HepG2 (cell line): ENCODE results near the gene RIPK1. TPM values are rescaled to one million over a fixed set of nuclear protein-coding genes. Genes with fewer than 3 reads are reported as not detected.
A peak's percentile ranks its signal among the peaks of the same experiment; 100 is the strongest.

Experiments
- ETS1 ChIP-seq: sonication (generic); formaldehyde crosslinking; IDR thresholded peaks from 2 replicates; pipeline ENCODE4 v1.4.0; 2020; ENCODE audit warnings: missing genetic modification reagents
- HMGXB4 ChIP-seq, 2 experiments: sonication (generic) in 1 of 2; formaldehyde crosslinking in 1 of 2; IDR thresholded peaks; 2 replicates each; pipeline versions ENCODE4 v1.4.0 to v1.6.1; 2018 to 2020; ENCODE audit warnings: missing genetic modification reagents in 2 of 2, borderline replicate concordance in 1 of 2, low read depth in 1 of 2, mild to moderate bottlenecking in 1 of 2, missing biosample characterization in 1 of 2
- MED1 ChIP-seq: sonication (generic); formaldehyde crosslinking; IDR thresholded peaks from 2 replicates; pipeline ENCODE4 v1.4.0; 2020; ENCODE audit warnings: missing genetic modification reagents
- NFIB ChIP-seq: sonication (generic); formaldehyde crosslinking; IDR thresholded peaks from 2 replicates; pipeline ENCODE4 v1.9.0; 2021; ENCODE audit warnings: missing genetic modification reagents, mild to moderate bottlenecking, borderline replicate concordance
- PHF5A ChIP-seq: IDR thresholded peaks from one replicate; pipeline ENCODE4 v1.6.1; 2018; ENCODE audit warnings: low read depth, missing genetic modification reagents; ENCODE audit not compliant: unreplicated experiment
- SP140L ChIP-seq: sonication (generic); formaldehyde crosslinking; IDR thresholded peaks from 2 replicates; pipeline ENCODE4 v1.4.0; 2020; ENCODE audit warnings: missing genetic modification reagents, borderline replicate concordance
- U2AF2 ChIP-seq: fragments of 200-400 bp; formaldehyde crosslinking; IDR thresholded peaks from 2 replicates; pipeline ENCODE4 v1.6.1; 2017; ENCODE audit warnings: low read depth, mild to moderate bottlenecking, low read length
- ZBTB38 ChIP-seq: sonication (generic); formaldehyde crosslinking; IDR thresholded peaks from 2 replicates; pipeline ENCODE4 v1.5.1; 2020; ENCODE audit warnings: mild to moderate bottlenecking, missing genetic modification reagents
- ZFP36 ChIP-seq: fragments of 150-350 bp; IDR thresholded peaks from 2 replicates; pipeline ENCODE4 v1.6.1; 2018; ENCODE audit warnings: borderline replicate concordance, low read length, low read depth; ENCODE audit not compliant: partially characterized antibody
- ZFP36L2 ChIP-seq: sonication (generic); formaldehyde crosslinking; IDR thresholded peaks from 2 replicates; pipeline ENCODE4 v1.4.0; 2020; ENCODE audit warnings: missing genetic modification reagents
- ZNF205 ChIP-seq: IDR thresholded peaks from 2 replicates; pipeline ENCODE4 v1.6.1; 2018; ENCODE audit warnings: missing biosample characterization, missing genetic modification reagents
- ZNF367 ChIP-seq: sonication (generic); formaldehyde crosslinking; IDR thresholded peaks from 2 replicates; pipeline ENCODE4 v1.4.0; 2020; ENCODE audit warnings: missing genetic modification reagents, borderline replicate concordance
- ZNF749 ChIP-seq: sonication (generic); formaldehyde crosslinking; IDR thresholded peaks from 2 replicates; pipeline ENCODE4 v1.8.0; 2022; ENCODE audit warnings: mild to moderate bottlenecking, missing genetic modification reagents, moderate library complexity, borderline replicate concordance
- ZNF850 ChIP-seq: sonication (generic); formaldehyde crosslinking; conservative IDR thresholded peaks from 2 replicates; pipeline ENCODE4 v1.9.0; 2021; ENCODE audit warnings: mild to moderate bottlenecking, missing genetic modification reagents
- ZSCAN25 ChIP-seq: sonication (generic); formaldehyde crosslinking; IDR thresholded peaks from 2 replicates; pipeline ENCODE4 v1.8.0; 2022; ENCODE audit warnings: mild to moderate bottlenecking, missing genetic modification reagents
- polyA plus RNA-seq, 8 experiments: library from polyadenylated mRNA; depleted of rRNA in 3 of 8; stranded (reverse) in 7 of 8; unstranded in 1 of 8; fragments of >200 nt; fragmentation: Illumina TruSeq in 4 of 8; extraction: Trizol in 4 of 8; gene quantifications; 2 replicates each; pipeline versions ENCODE4 v1.2.1 to v1.2.3, GENCODE V29; 2011 to 2016; ENCODE audit warnings: low read depth in 4 of 8, missing spikeins in 1 of 8, mixed read lengths in 1 of 8; ENCODE audit not compliant: insufficient read depth in 1 of 8
- total RNA-seq, 5 experiments: library from RNA; depleted of rRNA; stranded (reverse); fragments of >200 nt; fragmentation: Illumina TruSeq; extraction: Trizol; gene quantifications; 2 replicates each; pipeline ENCODE4 v1.2.3, GENCODE V29; 2016; ENCODE audit warnings: low read depth in 1 of 5
- TF ChIP-seq, protein P1 (sequence below): sonication (generic); formaldehyde crosslinking; IDR thresholded peaks from 2 replicates; pipeline ENCODE4 v1.4.0; 2020; ENCODE audit warnings: missing genetic modification reagents
- TF ChIP-seq, protein P2 (sequence below): sonication (generic); formaldehyde crosslinking; IDR thresholded peaks from 2 replicates; pipeline ENCODE4 v1.4.0; 2020; ENCODE audit warnings: missing genetic modification reagents

Gene RIPK1
- total and polyA plus RNA-seq, 2 of the 13 experiments (the other 11 are each of a cell fraction or from before 2014, with no cell fraction given), result 9.0 to 10.3 TPM

DNA sequence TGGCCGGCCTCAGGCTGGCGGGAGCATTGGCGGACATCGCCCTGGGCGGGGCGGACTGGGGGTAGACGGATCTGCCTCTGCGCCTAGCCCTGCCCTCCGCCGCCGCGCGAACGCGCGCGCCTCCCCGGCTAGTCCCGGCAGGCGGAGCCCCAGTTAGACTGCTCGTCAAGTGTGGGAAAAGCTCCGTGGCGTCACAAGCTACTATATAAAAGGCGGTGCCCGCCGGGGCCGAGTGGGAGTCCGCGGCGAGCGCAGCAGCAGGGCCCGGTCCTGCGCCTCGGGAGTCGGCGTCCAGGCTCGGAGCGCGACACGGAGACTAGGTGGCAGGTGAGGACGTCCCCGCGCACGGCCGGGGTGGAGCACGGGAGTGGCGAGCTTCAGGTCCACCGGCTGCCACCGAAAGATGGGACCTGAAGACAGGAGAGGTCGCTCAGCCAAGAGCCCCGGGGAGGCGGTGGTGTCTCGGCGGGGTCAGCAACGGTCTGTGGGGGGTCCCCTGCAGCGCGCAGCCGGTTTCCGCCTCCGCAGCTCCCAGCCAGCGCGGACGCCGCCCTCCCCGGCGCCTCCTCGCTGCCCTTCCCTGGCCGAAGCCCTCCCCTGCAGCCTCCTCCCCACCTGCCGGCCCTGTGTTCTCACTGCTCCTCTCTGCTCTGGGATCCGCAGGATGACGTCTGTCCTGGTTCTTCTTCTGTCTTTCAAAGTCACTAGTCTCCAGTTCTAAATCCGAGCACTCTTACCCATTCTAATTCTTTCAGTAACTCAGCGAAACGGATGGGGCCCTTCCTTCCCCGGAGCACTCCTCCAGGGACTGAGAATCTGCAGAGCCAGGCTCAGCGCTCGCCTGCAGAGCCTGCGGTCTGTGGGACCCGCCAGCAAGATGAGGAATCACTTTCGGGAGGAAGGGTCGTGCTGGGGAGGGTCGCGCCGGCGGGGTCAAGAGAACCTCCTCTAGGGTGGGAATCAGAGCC, 4.3 kb upstream of the RIPK1 start (continued):
- TF ChIP-seq, protein P1, sequence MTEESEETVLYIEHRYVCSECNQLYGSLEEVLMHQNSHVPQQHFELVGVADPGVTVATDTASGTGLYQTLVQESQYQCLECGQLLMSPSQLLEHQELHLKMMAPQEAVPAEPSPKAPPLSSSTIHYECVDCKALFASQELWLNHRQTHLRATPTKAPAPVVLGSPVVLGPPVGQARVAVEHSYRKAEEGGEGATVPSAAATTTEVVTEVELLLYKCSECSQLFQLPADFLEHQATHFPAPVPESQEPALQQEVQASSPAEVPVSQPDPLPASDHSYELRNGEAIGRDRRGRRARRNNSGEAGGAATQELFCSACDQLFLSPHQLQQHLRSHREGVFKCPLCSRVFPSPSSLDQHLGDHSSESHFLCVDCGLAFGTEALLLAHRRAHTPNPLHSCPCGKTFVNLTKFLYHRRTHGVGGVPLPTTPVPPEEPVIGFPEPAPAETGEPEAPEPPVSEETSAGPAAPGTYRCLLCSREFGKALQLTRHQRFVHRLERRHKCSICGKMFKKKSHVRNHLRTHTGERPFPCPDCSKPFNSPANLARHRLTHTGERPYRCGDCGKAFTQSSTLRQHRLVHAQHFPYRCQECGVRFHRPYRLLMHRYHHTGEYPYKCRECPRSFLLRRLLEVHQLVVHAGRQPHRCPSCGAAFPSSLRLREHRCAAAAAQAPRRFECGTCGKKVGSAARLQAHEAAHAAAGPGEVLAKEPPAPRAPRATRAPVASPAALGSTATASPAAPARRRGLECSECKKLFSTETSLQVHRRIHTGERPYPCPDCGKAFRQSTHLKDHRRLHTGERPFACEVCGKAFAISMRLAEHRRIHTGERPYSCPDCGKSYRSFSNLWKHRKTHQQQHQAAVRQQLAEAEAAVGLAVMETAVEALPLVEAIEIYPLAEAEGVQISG (CRISPR knock-in tag), result peak; percentile 69
- TF ChIP-seq ZFP36L2 (CRISPR knock-in tag) (no peak; the same call in 1 of the 2 replicates), SP140L (CRISPR knock-in tag) (no peak), NFIB (CRISPR knock-in tag) (no peak), ZNF749 (CRISPR knock-in tag) (peak; percentile 80; the same call in 1 of the 2 replicates), ZNF205 (peak; percentile 43; the same call in 1 of the 2 replicates), ETS1 (CRISPR knock-in tag) (0 out of 2 replicates have a peak, but pooled peaks have one; percentile 66), ZNF850 (CRISPR knock-in tag) (no peak), U2AF2 (no peak), ZSCAN25 (CRISPR knock-in tag) (peak; percentile 94), MED1 (CRISPR knock-in tag) (peak; percentile 61), ZNF367 (no peak), HMGXB4 (CRISPR knock-in tag; IDR thresholded peaks at IDR 0.05; ENCODE audit: borderline replicate concordance in 1 of 2, low read depth in 1 of 2) (peak; percentile 74 to 91), PHF5A (no peak), ZFP36 (no peak), ZBTB38 (0 out of 2 replicates have a peak, but pooled peaks have one; percentile 20)
- TF ChIP-seq, protein P2, sequence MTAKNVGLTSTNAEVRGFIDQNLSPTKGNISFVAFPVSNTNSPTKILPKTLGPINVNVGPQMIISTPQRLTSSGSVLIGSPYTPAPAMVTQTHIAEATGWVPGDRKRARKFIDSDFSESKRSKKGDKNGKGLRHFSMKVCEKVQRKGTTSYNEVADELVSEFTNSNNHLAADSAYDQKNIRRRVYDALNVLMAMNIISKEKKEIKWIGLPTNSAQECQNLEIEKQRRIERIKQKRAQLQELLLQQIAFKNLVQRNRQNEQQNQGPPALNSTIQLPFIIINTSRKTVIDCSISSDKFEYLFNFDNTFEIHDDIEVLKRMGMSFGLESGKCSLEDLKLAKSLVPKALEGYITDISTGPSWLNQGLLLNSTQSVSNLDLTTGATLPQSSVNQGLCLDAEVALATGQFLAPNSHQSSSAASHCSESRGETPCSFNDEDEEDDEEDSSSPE, result peak; percentile 67
